KMS-11 (cell line): Measurements from ENCODE around the gene DCXR.

Source experiments
- H2AFZ ChIP-seq: fragments of 200-600 bp; sonication (generic); 2 replicates; pipeline ENCODE4 v1.6.1; 2016; ENCODE audit warnings: antibody characterized with exemption, mixed run types, low read depth
- H3K27ac ChIP-seq: fragments of 200-600 bp; sonication (generic); 2 replicates; pipeline ENCODE4 v1.6.1; 2016; ENCODE audit warnings: mild to moderate bottlenecking, mixed run types
- H3K27me3 ChIP-seq: fragments of 200-600 bp; sonication (generic); 2 replicates; pipeline ENCODE4 v1.6.1; 2017; ENCODE audit warnings: mild to moderate bottlenecking, low read depth, mixed run types, moderate library complexity; ENCODE audit not compliant: insufficient read depth
- H3K36me3 ChIP-seq: fragments of 200-600 bp; sonication (generic); 2 replicates; pipeline ENCODE4 v1.6.1; 2017; ENCODE audit warnings: mild to moderate bottlenecking, mixed run types; ENCODE audit not compliant: insufficient read depth
- H3K4me1 ChIP-seq: fragments of 200-600 bp; sonication (generic); 2 replicates; pipeline ENCODE4 v1.6.1; 2016; ENCODE audit warnings: mild to moderate bottlenecking, low read depth, mixed run types; ENCODE audit not compliant: poor library complexity, severe bottlenecking
- H3K4me2 ChIP-seq: fragments of 200-600 bp; sonication (generic); 2 replicates; pipeline ENCODE4 v1.7.0; 2016; ENCODE audit warnings: mild to moderate bottlenecking, mixed run types
- H3K4me3 ChIP-seq: fragments of 200-600 bp; sonication (generic); IDR thresholded peaks from 2 replicates; pipeline ENCODE4 v1.6.1; 2017; ENCODE audit warnings: low read depth, low read length, mixed read lengths; ENCODE audit not compliant: insufficient read depth
- H3K79me2 ChIP-seq: fragments of 200-600 bp; sonication (generic); 2 replicates; pipeline ENCODE4 v1.6.1; 2016; ENCODE audit warnings: low read depth, mixed run types; ENCODE audit not compliant: insufficient read depth
- H3K9ac ChIP-seq: fragments of 200-600 bp; sonication (generic); 2 replicates; pipeline ENCODE4 v1.6.1; 2016; ENCODE audit warnings: mild to moderate bottlenecking, mixed run types
- H4K20me1 ChIP-seq: fragments of 200-600 bp; sonication (generic); 2 replicates; pipeline ENCODE4 v1.6.1; 2016; ENCODE audit warnings: mild to moderate bottlenecking, mixed run types; ENCODE audit not compliant: insufficient read depth
- CTCF ChIP-seq: fragments of 200-600 bp; sonication (generic); conservative IDR thresholded peaks from 2 replicates; pipeline ENCODE4 v1.6.1; 2017; ENCODE audit warnings: low read depth, mild to moderate bottlenecking, antibody characterized with exemption, low read length, moderate library complexity, mixed read lengths

Gene DCXR

GRCh38 chr17:82062076-82062983 is 24.8 kb upstream of the DCXR start:
- TF ChIP-seq CTCF, result no peak
- Histone ChIP-seq H3K36me3 (peaks cover 10% of the 10 kb centered on the region), H3K4me3 (no peak overlapping the region), H3K9ac (no peak overlapping the region), H3K27me3 (no peaks in the 10 kb centered on the region), H3K79me2 (peaks cover 13% of the 10 kb centered on the region), H3K4me1 (peaks cover 14% of the 10 kb centered on the region), H4K20me1 (no peaks in the 10 kb centered on the region), H2AFZ (no peak overlapping the region), H3K4me2 (no peak overlapping the region), H3K27ac (no peak overlapping the region)

GRCh38 chr17:82061047-82061925 is 23.8 kb upstream of the DCXR start:
- Histone ChIP-seq H3K4me3 (no peak overlapping the region), H2AFZ (no peak overlapping the region), H3K4me1 (peaks cover 12% of the 10 kb centered on the region), H3K27me3 (no peaks in the 10 kb centered on the region), H3K36me3 (peaks cover 10% of the 10 kb centered on the region), H3K4me2 (no peak overlapping the region), H3K9ac (no peak overlapping the region), H4K20me1 (no peaks in the 10 kb centered on the region), H3K79me2 (peaks cover 13% of the 10 kb centered on the region), H3K27ac (no peak overlapping the region)
- TF ChIP-seq CTCF, result no peak

GRCh38 chr17:82060614-82061013 is 23.1 kb upstream of the DCXR start:
- Histone ChIP-seq H3K27me3 (no peaks in the 10 kb centered on the region), H3K36me3 (peaks cover 10% of the 10 kb centered on the region), H3K4me2 (no peak overlapping the region), H3K4me3 (no peak overlapping the region), H3K79me2 (peaks cover 13% of the 10 kb centered on the region), H3K9ac (no peak overlapping the region), H3K4me1 (peaks cover 9% of the 10 kb centered on the region), H3K27ac (no peak overlapping the region), H4K20me1 (no peaks in the 10 kb centered on the region), H2AFZ (no peak overlapping the region)
- TF ChIP-seq CTCF, result no peak

- Histone ChIP-seq H3K79me2 (peaks cover 10% of the 10 kb centered on the region), H3K4me3 (no peak overlapping the region), H3K9ac (no peak overlapping the region), H3K27me3 (no peaks in the 10 kb centered on the region), H3K4me2 (no peak overlapping the region), H3K36me3 (peaks cover 11% of the 10 kb centered on the region), H4K20me1 (no peaks in the 10 kb centered on the region), H3K27ac (no peak overlapping the region), H2AFZ (no peak overlapping the region), H3K4me1 (peaks cover 9% of the 10 kb centered on the region)
- no peak for TF ChIP-seq CTCF
These were observed 22.5 kb upstream of the DCXR start for GRCh38 chr17:82060001-82060380.
